Neuron (in vitro differentiated cells): ENCODE data around the gene SYNE2.

Experiments
- H2AFZ ChIP-seq: one replicate; pipeline ENCODE4 v1.6.1; 2013; ENCODE audit warnings: low read depth, mild to moderate bottlenecking, inconsistent platforms, low read length, moderate library complexity
- H3K27me3 ChIP-seq: one replicate; pipeline ENCODE4 v1.6.1; 2013; ENCODE audit warnings: low read length; ENCODE audit not compliant: insufficient read depth
- H3K36me3 ChIP-seq: one replicate; pipeline ENCODE4 v1.6.1; 2013; ENCODE audit warnings: low read length; ENCODE audit not compliant: insufficient read depth
- H3K4me1 ChIP-seq: one replicate; pipeline ENCODE4 v1.6.1; 2013; ENCODE audit warnings: low read length; ENCODE audit not compliant: insufficient read depth
- H3K4me3 ChIP-seq: 2 replicates; pipeline ENCODE4 v1.5.1; 2013; ENCODE audit warnings: mild to moderate bottlenecking, low read length, moderate library complexity
- H3K9me3 ChIP-seq: one replicate; pipeline ENCODE4 v1.6.1; 2013; ENCODE audit warnings: low read length

Gene SYNE2

GRCh38 chr14:64074961-64075612, 222.3 kb downstream of the SYNE2 start:
- H3K27me3 ChIP-seq = no peaks in the 10 kb centered on the region
- peaks cover 72% of the 10 kb centered on the region for H3K36me3 ChIP-seq

GRCh38 chr14:64075613-64076005, 222.8 kb downstream of the SYNE2 start:
- no peaks in the 10 kb centered on the region for H3K4me1 ChIP-seq
- peaks cover 74% of the 10 kb centered on the region for H3K36me3 ChIP-seq
- H2AFZ ChIP-seq = no peak overlapping the region
- H3K4me3 ChIP-seq = no peak overlapping the region
- H3K9me3 ChIP-seq = no peaks in the 10 kb centered on the region
- no peaks in the 10 kb centered on the region for H3K27me3 ChIP-seq

More at GRCh38 chr14:64074961-64075612, 222.3 kb downstream of the SYNE2 start:
- no peak overlapping the region for H3K4me3 ChIP-seq
- H2AFZ ChIP-seq = no peak overlapping the region
- H3K4me1 ChIP-seq = no peaks in the 10 kb centered on the region
- no peaks in the 10 kb centered on the region for H3K9me3 ChIP-seq

GRCh38 chr14:64080452-64080851, 227.6 kb downstream of the SYNE2 start:
- Histone ChIP-seq H3K9me3 (no peaks in the 10 kb centered on the region), H3K27me3 (no peaks in the 10 kb centered on the region), H3K4me1 (no peaks in the 10 kb centered on the region), H3K36me3 (peaks cover 72% of the 10 kb centered on the region), H2AFZ (no peak overlapping the region), H3K4me3 (no peak overlapping the region)

GRCh38 chr14:64081174-64081746, 228.5 kb downstream of the SYNE2 start:
- no peak overlapping the region for H3K4me3 ChIP-seq
- no peaks in the 10 kb centered on the region for H3K27me3 ChIP-seq
- no peaks in the 10 kb centered on the region for H3K4me1 ChIP-seq
- H3K9me3 ChIP-seq = no peaks in the 10 kb centered on the region
- H2AFZ ChIP-seq = no peak overlapping the region
- peaks cover 70% of the 10 kb centered on the region for H3K36me3 ChIP-seq

- Histone ChIP-seq H3K9me3 (no peaks in the 10 kb centered on the region), H3K27me3 (no peaks in the 10 kb centered on the region), H3K4me3 (no peak overlapping the region), H2AFZ (no peak overlapping the region), H3K4me1 (no peaks in the 10 kb centered on the region), H3K36me3 (peaks cover 64% of the 10 kb centered on the region)
Observed at GRCh38 chr14:64082837-64083236, 230.0 kb downstream of the SYNE2 start.

GRCh38 chr14:64088647-64088964, 235.8 kb downstream of the SYNE2 start:
- Histone ChIP-seq H3K27me3 (no peaks in the 10 kb centered on the region), H3K9me3 (no peaks in the 10 kb centered on the region), H3K4me3 (no peak overlapping the region), H2AFZ (no peak overlapping the region), H3K36me3 (peaks cover 48% of the 10 kb centered on the region), H3K4me1 (peaks cover 6% of the 10 kb centered on the region)

GRCh38 chr14:64089920-64090319, 237.1 kb downstream of the SYNE2 start:
- Histone ChIP-seq H3K36me3 (peaks cover 39% of the 10 kb centered on the region), H3K4me3 (no peak overlapping the region), H2AFZ (no peak overlapping the region), H3K4me1 (peaks cover 6% of the 10 kb centered on the region), H3K27me3 (no peaks in the 10 kb centered on the region), H3K9me3 (no peaks in the 10 kb centered on the region)

GRCh38 chr14:64091217-64091616, 238.4 kb downstream of the SYNE2 start:
- H3K27me3 ChIP-seq = no peaks in the 10 kb centered on the region
- peaks cover 6% of the 10 kb centered on the region for H3K4me1 ChIP-seq
- H3K9me3 ChIP-seq = no peaks in the 10 kb centered on the region
- peaks cover 35% of the 10 kb centered on the region for H3K36me3 ChIP-seq
- no peak overlapping the region for H2AFZ ChIP-seq
- no peak overlapping the region for H3K4me3 ChIP-seq

- Histone ChIP-seq H3K27me3 (no peaks in the 10 kb centered on the region), H3K36me3 (peaks cover 37% of the 10 kb centered on the region), H3K4me3 (no peak overlapping the region), H3K9me3 (no peaks in the 10 kb centered on the region), H3K4me1 (peaks cover 6% of the 10 kb centered on the region), H2AFZ (no peak overlapping the region)
Observed at GRCh38 chr14:64092338-64092737, 239.5 kb downstream of the SYNE2 start.

- H3K4me1 ChIP-seq = peaks cover 6% of the 10 kb centered on the region
- H3K27me3 ChIP-seq = no peaks in the 10 kb centered on the region
- no peak overlapping the region for H3K4me3 ChIP-seq
- no peak overlapping the region for H2AFZ ChIP-seq
- H3K9me3 ChIP-seq = no peaks in the 10 kb centered on the region
- peaks cover 43% of the 10 kb centered on the region for H3K36me3 ChIP-seq
Observed at GRCh38 chr14:64092940-64093339, 240.1 kb downstream of the SYNE2 start.

GRCh38 chr14:64095620-64096019, 242.8 kb downstream of the SYNE2 start:
- H3K9me3 ChIP-seq = no peaks in the 10 kb centered on the region
- no peaks in the 10 kb centered on the region for H3K4me1 ChIP-seq
- peaks cover 52% of the 10 kb centered on the region for H3K36me3 ChIP-seq
- H3K4me3 ChIP-seq = no peak overlapping the region
- H3K27me3 ChIP-seq = no peaks in the 10 kb centered on the region
- H2AFZ ChIP-seq = no peak overlapping the region

- H3K36me3 ChIP-seq = peaks cover 43% of the 10 kb centered on the region
Observed at GRCh38 chr14:64098120-64098519, 245.3 kb downstream of the SYNE2 start.

GRCh38 chr14:64107438-64107837, 254.6 kb downstream of the SYNE2 start:
- Histone ChIP-seq H3K9me3 (no peaks in the 10 kb centered on the region), H3K27me3 (no peaks in the 10 kb centered on the region), H3K4me3 (no peak overlapping the region), H2AFZ (no peak overlapping the region), H3K4me1 (no peaks in the 10 kb centered on the region), H3K36me3 (peaks cover 41% of the 10 kb centered on the region)

More at GRCh38 chr14:64098120-64098519, 245.3 kb downstream of the SYNE2 start:
- no peak overlapping the region for H3K4me3 ChIP-seq
- H3K4me1 ChIP-seq = no peaks in the 10 kb centered on the region
- H2AFZ ChIP-seq = no peak overlapping the region
- no peaks in the 10 kb centered on the region for H3K27me3 ChIP-seq
- H3K9me3 ChIP-seq = no peaks in the 10 kb centered on the region
